BLaER1 (cell line): ENCODE data around the gene GPR108.

Experiments used
- H3K27ac ChIP-seq: shearing (Covaris generic); formaldehyde crosslinking; 2 replicates; pipeline ENCODE4 v1.8.1; 2022
- H3K27me3 ChIP-seq: shearing (Covaris generic); formaldehyde crosslinking; 2 replicates; pipeline ENCODE4 v1.8.1; 2022
- H3K36me3 ChIP-seq: shearing (Covaris generic); formaldehyde crosslinking; 2 replicates; pipeline ENCODE4 v1.8.1; 2022
- H3K4me1 ChIP-seq: shearing (Covaris generic); formaldehyde crosslinking; 2 replicates; pipeline ENCODE4 v1.8.1; 2022
- H3K4me2 ChIP-seq: shearing (Covaris generic); formaldehyde crosslinking; 2 replicates; pipeline ENCODE4 v1.8.1; 2022
- H3K4me3 ChIP-seq: shearing (Covaris generic); formaldehyde crosslinking; 2 replicates; pipeline ENCODE4 v1.8.1; 2022
- H3K9ac ChIP-seq: shearing (Covaris generic); formaldehyde crosslinking; 2 replicates; pipeline ENCODE4 v1.8.1; 2022
- H3K9me3 ChIP-seq: shearing (Covaris generic); formaldehyde crosslinking; 2 replicates; pipeline ENCODE4 v1.8.1; 2022
- H4K20me1 ChIP-seq: shearing (Covaris generic); formaldehyde crosslinking; 2 replicates; pipeline ENCODE4 v1.8.1; 2022
- Cebpa-rat ChIP-seq: shearing (Covaris generic); IDR thresholded peaks from 2 replicates; pipeline ENCODE4 v1.8.1; 2022

Gene GPR108

DNA sequence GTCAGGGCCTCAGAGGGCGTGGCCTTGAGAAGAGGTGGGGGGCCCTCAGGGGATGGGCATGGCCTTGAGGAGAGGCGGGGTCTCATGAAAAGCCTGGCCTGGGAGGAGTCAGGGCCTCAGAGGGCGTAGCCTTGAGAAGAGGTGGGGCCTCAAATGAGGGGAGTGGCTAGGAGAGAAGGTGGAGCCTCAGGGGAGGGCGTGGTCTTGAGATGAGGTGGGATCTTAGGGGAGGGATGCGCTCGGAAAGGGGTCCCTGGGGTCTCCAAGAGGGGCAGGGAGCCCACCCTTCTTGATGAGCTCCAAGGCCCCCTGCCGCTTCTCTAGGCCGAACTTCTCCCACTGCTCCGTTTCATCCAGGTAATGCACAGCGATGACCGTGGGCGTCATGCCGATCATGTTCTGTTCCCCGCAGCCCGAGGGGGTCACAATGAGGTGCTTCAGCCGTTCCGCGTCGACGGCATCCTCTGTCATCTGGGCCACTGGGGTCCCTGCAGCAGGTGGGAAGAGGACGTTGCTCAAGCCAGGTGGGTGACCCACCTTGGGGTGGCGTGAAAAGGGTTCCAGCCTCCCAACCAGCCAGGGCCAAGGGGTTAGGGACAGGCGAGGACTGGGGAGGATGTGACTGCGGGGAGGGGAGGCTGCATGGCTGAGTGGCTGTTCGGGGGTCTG, 43.1 kb downstream of the GPR108 start:
- TF ChIP-seq Cebpa-rat: no peak
- H3K4me2 ChIP-seq: no peak overlapping the region
- no peak overlapping the region for H3K4me3 ChIP-seq
- H3K4me1 ChIP-seq: no peaks in the 10 kb centered on the region
- H3K27ac ChIP-seq: no peak overlapping the region
- no peaks in the 10 kb centered on the region; the same call in 1 of the 2 replicates for H3K9me3 ChIP-seq
- H3K27me3 ChIP-seq: no peaks in the 10 kb centered on the region
- no peak overlapping the region for H3K9ac ChIP-seq
- H4K20me1 ChIP-seq: no peaks in the 10 kb centered on the region
- no peaks in the 10 kb centered on the region for H3K36me3 ChIP-seq

- Histone ChIP-seq H3K27me3 (no peaks in the 10 kb centered on the region), H3K36me3 (no peaks in the 10 kb centered on the region), H4K20me1 (no peaks in the 10 kb centered on the region), H3K4me2 (no peak overlapping the region), H3K9ac (no peak overlapping the region), H3K4me3 (no peak overlapping the region), H3K27ac (no peak overlapping the region), H3K4me1 (no peaks in the 10 kb centered on the region), H3K9me3 (peaks cover under 1% of the 10 kb centered on the region; the same call in 1 of the 2 replicates)
- no peak for TF ChIP-seq Cebpa-rat
Measured at GRCh38 chr19:6693681-6694080, 43.7 kb downstream of the GPR108 start.

DNA sequence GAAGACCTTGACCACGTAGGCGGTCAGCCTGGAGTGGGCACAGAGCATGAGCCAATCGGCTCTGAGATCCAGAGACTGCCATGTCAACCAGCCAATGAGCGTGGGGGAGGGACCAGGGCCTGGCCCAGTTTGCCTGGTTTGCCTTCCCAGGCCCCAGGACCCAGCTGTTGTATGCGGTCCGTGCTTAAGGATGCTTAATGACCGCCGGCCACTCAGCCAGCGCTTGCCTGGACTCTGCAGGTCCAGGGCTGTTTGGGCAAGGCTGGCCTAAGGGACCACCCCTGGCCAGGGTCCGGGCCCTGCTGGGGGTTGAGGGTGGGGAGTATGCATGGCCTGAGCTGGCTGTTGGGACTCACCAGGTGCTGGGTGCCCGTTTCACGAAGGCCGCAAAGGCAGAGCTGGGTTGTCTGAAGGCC, 44.3 kb downstream of the GPR108 start:
- Histone ChIP-seq H3K27ac (no peak overlapping the region), H3K4me2 (no peak overlapping the region), H3K9me3 (peaks cover 7% of the 10 kb centered on the region; the same call in 1 of the 2 replicates), H4K20me1 (no peaks in the 10 kb centered on the region), H3K36me3 (no peaks in the 10 kb centered on the region), H3K4me1 (no peaks in the 10 kb centered on the region), H3K4me3 (no peak overlapping the region), H3K27me3 (no peaks in the 10 kb centered on the region), H3K9ac (no peak overlapping the region)
- TF ChIP-seq Cebpa-rat: no peak

- Histone ChIP-seq H3K4me3 (no peak overlapping the region), H3K9ac (no peak overlapping the region), H3K27ac (no peak overlapping the region), H3K36me3 (no peaks in the 10 kb centered on the region), H3K27me3 (no peaks in the 10 kb centered on the region), H3K9me3 (peaks cover 7% of the 10 kb centered on the region; the same call in 1 of the 2 replicates), H3K4me2 (no peak overlapping the region), H4K20me1 (no peaks in the 10 kb centered on the region), H3K4me1 (no peaks in the 10 kb centered on the region)
- TF ChIP-seq Cebpa-rat: no peak
Measured at GRCh38 chr19:6692027-6692426, 45.4 kb downstream of the GPR108 start.

GRCh38 chr19:6691342-6691741, 46.0 kb downstream of the GPR108 start:
- no peaks in the 10 kb centered on the region for H3K4me1 ChIP-seq
- no peak overlapping the region for H3K27ac ChIP-seq
- H3K36me3 ChIP-seq: no peaks in the 10 kb centered on the region
- H3K9me3 ChIP-seq: peaks cover 7% of the 10 kb centered on the region; the same call in 1 of the 2 replicates
- no peaks in the 10 kb centered on the region for H4K20me1 ChIP-seq
- no peak overlapping the region for H3K4me2 ChIP-seq
- no peak overlapping the region for H3K9ac ChIP-seq
- TF ChIP-seq Cebpa-rat: no peak
- H3K4me3 ChIP-seq: no peak overlapping the region
- H3K27me3 ChIP-seq: no peaks in the 10 kb centered on the region

DNA sequence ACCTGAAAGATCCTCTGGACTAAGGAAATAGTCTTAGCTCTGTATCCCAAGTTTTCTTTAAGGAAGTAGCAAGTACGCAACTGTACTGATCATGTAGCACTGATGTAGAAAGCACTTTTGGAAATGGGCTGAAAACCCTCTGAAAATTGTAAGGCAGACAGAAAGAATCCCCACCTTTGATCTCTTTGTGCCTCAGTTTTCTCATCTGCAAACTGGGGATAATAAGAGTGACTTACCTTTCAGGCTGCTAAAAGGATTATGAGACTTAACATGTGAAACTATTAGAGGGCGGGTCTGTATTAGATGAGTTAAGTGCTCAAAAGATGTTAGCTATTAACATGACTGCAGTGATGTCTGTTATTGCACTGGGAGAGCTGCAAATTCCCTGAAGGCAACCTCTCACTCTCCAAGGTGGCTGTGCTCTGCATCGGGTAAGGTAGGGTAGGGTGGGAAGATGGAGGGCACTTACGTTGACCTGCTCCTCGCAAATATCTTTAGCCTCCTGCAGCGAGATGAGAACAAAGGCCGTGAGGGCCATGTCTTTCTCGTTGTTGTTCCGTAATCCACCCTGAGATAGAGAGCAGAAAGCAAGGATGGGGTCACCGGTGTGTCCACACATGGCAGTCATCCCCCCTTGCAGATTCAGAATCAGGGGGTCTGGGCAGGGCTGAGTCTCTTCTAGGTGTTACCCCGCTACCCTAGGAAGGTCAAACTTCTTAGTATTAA, 47.1 kb downstream of the GPR108 start:
- peaks cover 7% of the 10 kb centered on the region; the same call in 1 of the 2 replicates for H3K9me3 ChIP-seq
- H3K4me1 ChIP-seq: no peaks in the 10 kb centered on the region
- H3K9ac ChIP-seq: no peak overlapping the region
- H3K36me3 ChIP-seq: no peaks in the 10 kb centered on the region
- no peak overlapping the region for H3K27ac ChIP-seq
- H3K4me2 ChIP-seq: no peak overlapping the region
- no peak overlapping the region for H3K4me3 ChIP-seq
- no peaks in the 10 kb centered on the region for H3K27me3 ChIP-seq
- no peaks in the 10 kb centered on the region for H4K20me1 ChIP-seq
- no peak for TF ChIP-seq Cebpa-rat

DNA sequence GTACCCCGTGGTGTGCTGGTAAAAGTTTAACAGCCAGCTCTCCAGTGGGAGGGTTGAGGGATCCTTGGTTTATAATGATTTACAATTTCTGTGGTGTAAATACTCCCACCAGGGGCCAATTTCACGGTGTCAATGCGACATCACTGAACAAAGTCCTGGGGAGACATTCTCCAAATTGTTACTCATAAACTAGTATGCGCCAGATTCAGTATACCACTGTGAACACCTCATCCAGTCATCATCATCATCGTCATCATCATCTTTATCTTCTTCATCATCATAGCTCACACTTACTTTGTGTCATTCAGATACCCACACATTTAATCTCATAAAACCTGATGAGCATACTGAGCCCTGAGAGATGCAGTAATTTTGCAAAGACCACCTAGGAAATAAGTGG, 50.3 kb downstream of the GPR108 start:
- Histone ChIP-seq H3K27ac (no peak overlapping the region), H3K4me3 (no peak overlapping the region), H3K9ac (no peak overlapping the region), H3K4me2 (no peak overlapping the region), H3K27me3 (no peaks in the 10 kb centered on the region), H3K4me1 (no peaks in the 10 kb centered on the region), H3K9me3 (0 out of 2 replicates have a peak, but pooled peaks cover 7% of the 10 kb centered on the region), H4K20me1 (no peaks in the 10 kb centered on the region), H3K36me3 (no peaks in the 10 kb centered on the region)
- no peak for TF ChIP-seq Cebpa-rat

DNA sequence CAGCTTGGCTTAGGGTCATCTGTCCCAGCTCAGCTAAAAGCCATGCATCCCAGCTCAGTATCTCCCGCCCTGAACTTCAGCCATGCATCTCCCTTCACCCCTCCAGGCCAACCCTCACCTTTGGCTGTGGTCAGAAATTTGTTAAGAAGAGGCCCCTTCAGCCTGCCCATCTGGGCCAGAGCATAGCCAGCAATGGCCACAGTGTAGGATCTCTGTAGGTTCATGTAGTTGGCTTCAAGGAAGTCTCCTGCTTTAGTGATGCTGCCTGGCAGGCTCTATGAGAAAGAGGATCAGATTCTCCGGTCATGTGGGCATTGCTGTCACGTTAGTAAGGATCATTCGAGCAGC, 50.8 kb downstream of the GPR108 start:
- H3K4me2 ChIP-seq: no peak overlapping the region
- no peak overlapping the region for H3K4me3 ChIP-seq
- no peak overlapping the region for H3K27ac ChIP-seq
- no peak overlapping the region for H3K9ac ChIP-seq
- H3K9me3 ChIP-seq: 0 out of 2 replicates have a peak, but pooled peaks cover 7% of the 10 kb centered on the region
- TF ChIP-seq Cebpa-rat: no peak
- H3K27me3 ChIP-seq: no peaks in the 10 kb centered on the region
- H3K36me3 ChIP-seq: no peaks in the 10 kb centered on the region
- H3K4me1 ChIP-seq: no peaks in the 10 kb centered on the region
- H4K20me1 ChIP-seq: no peaks in the 10 kb centered on the region

DNA sequence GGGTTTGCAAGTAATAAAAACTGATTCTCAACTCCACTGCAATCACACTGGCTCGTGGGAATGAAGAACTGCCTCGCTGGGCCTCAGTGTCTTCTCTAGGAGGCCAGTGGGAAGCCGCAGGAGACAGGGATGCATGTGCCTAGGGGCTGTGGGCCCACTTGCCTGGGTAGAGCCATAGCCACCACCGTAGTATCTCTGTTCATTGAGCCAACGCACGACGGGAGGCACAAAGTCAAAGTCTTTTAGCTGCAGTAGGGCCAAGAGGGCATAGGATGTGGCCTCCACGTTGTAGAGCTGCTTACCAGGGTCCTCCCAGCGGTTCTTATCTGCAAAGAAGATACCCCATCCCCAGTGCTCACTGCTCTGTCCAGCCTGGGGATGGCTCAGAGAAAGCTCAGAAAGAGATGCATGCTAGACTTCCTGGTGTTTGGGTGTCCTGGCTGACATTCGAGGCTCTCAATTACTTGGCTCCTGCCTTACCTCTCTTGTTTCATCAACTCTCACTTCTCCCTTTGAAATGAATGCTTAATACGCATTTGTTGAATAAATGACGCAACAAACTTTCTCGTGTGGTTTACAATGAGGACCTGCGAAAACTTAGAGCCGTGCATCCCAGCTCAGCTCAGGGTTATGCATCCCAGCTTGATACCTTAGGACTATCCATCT, 51.3 kb downstream of the GPR108 start:
- H3K36me3 ChIP-seq: no peaks in the 10 kb centered on the region
- no peaks in the 10 kb centered on the region for H3K4me1 ChIP-seq
- H3K4me2 ChIP-seq: no peak overlapping the region
- no peak overlapping the region for H3K27ac ChIP-seq
- H3K4me3 ChIP-seq: no peak overlapping the region
- H3K27me3 ChIP-seq: no peaks in the 10 kb centered on the region
- no peaks in the 10 kb centered on the region for H4K20me1 ChIP-seq
- TF ChIP-seq Cebpa-rat: no peak
- H3K9ac ChIP-seq: no peak overlapping the region
- 0 out of 2 replicates have a peak, but pooled peaks cover 7% of the 10 kb centered on the region for H3K9me3 ChIP-seq

DNA sequence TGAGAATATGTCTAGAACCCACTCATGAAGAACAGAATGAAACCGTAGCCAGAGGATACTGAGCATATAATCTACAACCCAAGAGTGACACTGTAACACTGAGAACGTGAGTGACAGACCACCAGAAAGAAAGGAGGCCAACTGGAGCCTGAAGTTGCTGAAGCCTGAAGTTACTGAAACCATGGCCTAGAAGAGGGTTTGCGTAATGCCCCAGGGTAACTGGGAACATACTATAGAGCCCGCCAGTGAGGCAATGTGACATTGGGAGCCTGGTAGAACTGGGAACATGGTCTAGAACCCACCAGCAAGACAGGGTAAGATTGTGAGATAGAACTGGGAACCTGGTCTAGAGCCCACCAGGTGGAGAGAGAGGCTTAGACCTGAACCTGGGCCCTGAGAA, 51.9 kb downstream of the GPR108 start:
- Histone ChIP-seq H3K4me2 (no peak overlapping the region), H3K27ac (no peak overlapping the region), H4K20me1 (no peaks in the 10 kb centered on the region), H3K4me3 (no peak overlapping the region), H3K9ac (no peak overlapping the region), H3K9me3 (0 out of 2 replicates have a peak, but pooled peaks cover 7% of the 10 kb centered on the region), H3K27me3 (no peaks in the 10 kb centered on the region), H3K4me1 (no peaks in the 10 kb centered on the region), H3K36me3 (no peaks in the 10 kb centered on the region)
- 0 out of 2 replicates have a peak, but pooled peaks have one; percentile 17 for TF ChIP-seq Cebpa-rat
